Measurements from ENCODE around the gene ZNF385B.
"Not testable (repeated sequence)": the region's sequence is repeated elsewhere in the genome, so short reads cannot be mapped to it uniquely, and the experiment has no call there.

Gene ZNF385B

DNA sequence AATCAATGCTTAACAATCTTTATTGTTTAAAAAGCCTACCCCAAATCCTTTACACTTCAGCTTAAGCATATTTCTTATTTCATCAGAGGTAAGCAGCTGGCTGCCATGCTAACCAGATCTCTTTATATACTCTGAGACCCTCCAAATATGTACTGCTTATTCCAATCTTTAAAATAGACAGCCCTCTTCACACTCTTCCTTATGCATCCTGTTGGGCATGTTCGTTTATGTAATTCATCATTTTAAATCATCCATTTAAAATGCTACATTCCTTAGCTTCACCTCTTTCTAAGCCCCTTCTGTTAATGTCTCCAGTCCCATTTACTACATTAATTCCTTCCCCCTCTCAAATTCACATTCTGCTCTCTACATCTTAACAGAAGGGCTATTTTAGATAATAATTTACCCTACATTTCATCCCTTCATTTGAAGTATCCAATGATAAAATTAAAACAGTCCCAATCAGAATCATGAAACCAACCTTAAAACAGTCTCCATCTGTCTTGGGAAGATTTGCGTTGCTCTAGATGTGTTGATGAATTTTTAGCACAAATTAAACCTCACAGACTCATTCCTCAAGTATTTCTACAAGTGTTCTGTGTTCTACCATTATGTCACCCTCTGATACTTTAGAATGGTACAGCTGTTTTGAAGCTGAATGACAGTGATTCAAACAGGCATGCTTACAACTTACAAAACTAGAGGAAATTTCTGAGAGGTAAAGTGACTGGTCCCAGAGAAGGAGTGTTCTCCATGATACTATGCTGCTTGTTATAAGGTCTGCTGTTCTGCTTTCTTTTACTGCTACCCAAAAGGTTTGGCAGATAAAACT, 59.1 kb downstream of the ZNF385B start:
- no peaks in the 10 kb centered on the region for H3K79me2 ChIP-seq (ENCODE audit: control insufficient read depth, insufficient read depth, low read length, unreplicated experiment)
- H3K4me3 ChIP-seq (ENCODE audit: low read depth, low read length): no peak overlapping the region
- H2AFZ ChIP-seq (ENCODE audit: low read length, unreplicated experiment): no peak overlapping the region
- H3K36me3 ChIP-seq (ENCODE audit: insufficient read depth, low read length): no peaks in the 10 kb centered on the region
- no peaks in the 10 kb centered on the region for H3K4me1 ChIP-seq (ENCODE audit: control insufficient read depth, insufficient read depth, low read length, unreplicated experiment)
- H3K27ac ChIP-seq (ENCODE audit: low read depth, low read length): no peak overlapping the region
- H3K27me3 ChIP-seq (ENCODE audit: insufficient read depth, low read length): peaks cover 20% of the 10 kb centered on the region; the same call in 1 of the 2 replicates

DNA sequence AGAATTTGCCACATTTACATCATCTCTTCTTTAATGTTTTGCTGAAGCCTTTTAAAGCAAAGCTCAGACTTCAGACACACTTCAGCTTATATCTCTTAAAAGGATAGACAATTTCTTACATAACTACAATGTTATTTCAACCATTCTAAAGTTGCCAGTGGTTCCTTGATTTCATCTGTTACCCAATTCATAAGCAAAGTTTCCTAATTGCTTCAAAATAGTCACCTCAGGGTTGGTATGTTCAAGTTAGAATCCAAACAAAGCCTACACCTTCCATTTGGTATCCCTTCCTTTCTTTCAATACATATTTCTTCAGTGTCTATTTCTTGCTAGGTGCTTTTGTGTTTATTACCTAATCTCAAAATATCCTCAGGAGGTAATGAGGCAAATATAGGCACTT, 60.6 kb downstream of the ZNF385B start:
- Histone ChIP-seq H3K4me1 (ENCODE audit: control insufficient read depth, insufficient read depth, low read length, unreplicated experiment) (no peaks in the 10 kb centered on the region), H2AFZ (ENCODE audit: low read length, unreplicated experiment) (no peak overlapping the region), H3K79me2 (ENCODE audit: control insufficient read depth, insufficient read depth, low read length, unreplicated experiment) (no peaks in the 10 kb centered on the region), H3K4me3 (ENCODE audit: low read depth, low read length) (no peak overlapping the region), H3K27me3 (ENCODE audit: insufficient read depth, low read length) (peaks cover 20% of the 10 kb centered on the region; the same call in 1 of the 2 replicates), H3K27ac (ENCODE audit: low read depth, low read length) (no peak overlapping the region), H3K36me3 (ENCODE audit: insufficient read depth, low read length) (no peaks in the 10 kb centered on the region)

DNA sequence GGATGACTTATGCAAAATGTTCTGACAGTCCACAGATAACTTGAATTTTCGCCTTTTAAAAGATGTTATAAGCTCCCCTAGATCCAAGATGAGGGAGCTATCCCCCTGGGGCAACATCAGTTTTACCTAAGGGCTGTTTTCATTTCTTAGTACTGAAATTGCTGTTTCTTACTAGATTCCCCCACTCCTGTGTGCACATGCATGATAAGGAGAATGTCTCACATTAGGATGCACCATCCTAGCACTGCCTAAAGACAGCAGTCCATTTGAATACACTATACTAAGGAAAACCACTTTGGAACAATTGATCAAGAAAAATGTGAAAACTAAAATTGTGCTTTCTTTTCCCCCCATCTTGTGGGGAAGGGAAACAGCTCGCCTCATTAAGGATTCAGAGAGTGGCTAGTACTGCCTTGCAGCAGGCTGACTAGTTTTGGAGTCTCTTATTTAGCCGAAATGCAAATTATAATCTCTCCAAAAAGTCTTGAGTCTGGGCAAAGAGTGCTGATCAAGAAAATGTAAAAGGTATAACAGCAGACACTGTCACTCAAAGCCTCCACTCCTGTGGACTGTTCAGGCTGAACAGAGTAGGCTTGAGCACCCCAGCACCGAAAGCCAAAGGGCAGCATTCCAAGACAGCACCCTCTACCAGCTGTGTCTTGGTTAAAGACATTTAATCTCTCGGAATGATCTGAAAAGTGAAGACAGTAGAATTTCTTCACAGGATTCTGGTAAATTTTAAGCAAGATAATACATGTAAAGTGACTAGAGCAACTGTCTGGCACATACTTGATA, 65.0 kb downstream of the ZNF385B start:
- no peak overlapping the region for H3K4me3 ChIP-seq (ENCODE audit: low read depth, low read length)
- no peak overlapping the region for H2AFZ ChIP-seq (ENCODE audit: low read length, unreplicated experiment)
- H3K79me2 ChIP-seq (ENCODE audit: control insufficient read depth, insufficient read depth, low read length, unreplicated experiment): no peaks in the 10 kb centered on the region
- no peak overlapping the region for H3K27ac ChIP-seq (ENCODE audit: low read depth, low read length)
- H3K4me1 ChIP-seq (ENCODE audit: control insufficient read depth, insufficient read depth, low read length, unreplicated experiment): no peaks in the 10 kb centered on the region
- H3K36me3 ChIP-seq (ENCODE audit: insufficient read depth, low read length): no peaks in the 10 kb centered on the region
- H3K27me3 ChIP-seq (ENCODE audit: insufficient read depth, low read length): no peaks in the 10 kb centered on the region

DNA sequence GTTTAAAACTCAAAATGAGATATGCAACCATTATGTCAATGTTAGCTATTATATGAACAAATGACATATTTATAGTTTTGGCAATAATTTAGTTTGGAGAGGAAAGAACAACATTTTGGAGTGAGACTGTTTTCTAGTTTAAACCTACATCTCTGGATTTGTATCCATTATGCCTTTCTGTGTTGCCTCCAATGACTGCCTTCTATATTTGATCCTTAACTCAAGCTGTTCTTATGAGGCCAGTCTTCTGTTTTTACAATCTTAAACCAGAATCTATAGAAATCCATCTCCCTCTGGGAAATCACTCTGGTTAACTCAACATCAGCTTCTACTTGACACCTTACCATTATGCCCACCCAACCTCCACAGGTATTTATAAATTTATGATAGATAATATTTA, 67.5 kb downstream of the ZNF385B start:
- Histone ChIP-seq H3K4me1 (ENCODE audit: control insufficient read depth, insufficient read depth, low read length, unreplicated experiment) (no peaks in the 10 kb centered on the region), H3K27ac (ENCODE audit: low read depth, low read length) (no peak overlapping the region), H3K79me2 (ENCODE audit: control insufficient read depth, insufficient read depth, low read length, unreplicated experiment) (no peaks in the 10 kb centered on the region), H3K4me3 (ENCODE audit: low read depth, low read length) (no peak overlapping the region), H3K36me3 (ENCODE audit: insufficient read depth, low read length) (no peaks in the 10 kb centered on the region), H2AFZ (ENCODE audit: low read length, unreplicated experiment) (no peak overlapping the region), H3K27me3 (ENCODE audit: insufficient read depth, low read length) (no peaks in the 10 kb centered on the region)

DNA sequence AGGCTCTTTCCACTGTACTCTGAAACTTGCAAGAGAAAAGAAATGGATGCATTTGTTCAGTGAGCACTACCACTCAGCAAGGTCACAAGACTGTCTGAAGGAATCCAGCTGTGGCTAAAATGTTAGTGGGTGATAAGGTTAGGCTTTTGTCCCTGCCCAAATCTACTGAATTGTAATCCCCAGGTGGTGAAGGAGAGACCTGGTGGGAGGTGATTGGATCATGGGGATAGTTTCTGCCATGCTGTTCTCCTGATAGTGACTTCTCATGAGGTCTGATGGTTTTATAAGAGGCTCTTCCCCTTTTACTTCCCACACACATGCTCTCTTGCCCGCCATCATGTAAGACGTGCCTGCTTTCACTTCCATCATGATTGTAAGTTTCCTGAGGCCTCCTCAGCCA, 68.2 kb downstream of the ZNF385B start:
- no peaks in the 10 kb centered on the region for H3K27me3 ChIP-seq (ENCODE audit: insufficient read depth, low read length)
- no peak overlapping the region for H3K27ac ChIP-seq (ENCODE audit: low read depth, low read length)
- no peaks in the 10 kb centered on the region for H3K79me2 ChIP-seq (ENCODE audit: control insufficient read depth, insufficient read depth, low read length, unreplicated experiment)
- H3K36me3 ChIP-seq (ENCODE audit: insufficient read depth, low read length): no peaks in the 10 kb centered on the region
- no peak overlapping the region for H3K4me3 ChIP-seq (ENCODE audit: low read depth, low read length)
- H2AFZ ChIP-seq (ENCODE audit: low read length, unreplicated experiment): no peak overlapping the region
- H3K4me1 ChIP-seq (ENCODE audit: control insufficient read depth, insufficient read depth, low read length, unreplicated experiment): no peaks in the 10 kb centered on the region

DNA sequence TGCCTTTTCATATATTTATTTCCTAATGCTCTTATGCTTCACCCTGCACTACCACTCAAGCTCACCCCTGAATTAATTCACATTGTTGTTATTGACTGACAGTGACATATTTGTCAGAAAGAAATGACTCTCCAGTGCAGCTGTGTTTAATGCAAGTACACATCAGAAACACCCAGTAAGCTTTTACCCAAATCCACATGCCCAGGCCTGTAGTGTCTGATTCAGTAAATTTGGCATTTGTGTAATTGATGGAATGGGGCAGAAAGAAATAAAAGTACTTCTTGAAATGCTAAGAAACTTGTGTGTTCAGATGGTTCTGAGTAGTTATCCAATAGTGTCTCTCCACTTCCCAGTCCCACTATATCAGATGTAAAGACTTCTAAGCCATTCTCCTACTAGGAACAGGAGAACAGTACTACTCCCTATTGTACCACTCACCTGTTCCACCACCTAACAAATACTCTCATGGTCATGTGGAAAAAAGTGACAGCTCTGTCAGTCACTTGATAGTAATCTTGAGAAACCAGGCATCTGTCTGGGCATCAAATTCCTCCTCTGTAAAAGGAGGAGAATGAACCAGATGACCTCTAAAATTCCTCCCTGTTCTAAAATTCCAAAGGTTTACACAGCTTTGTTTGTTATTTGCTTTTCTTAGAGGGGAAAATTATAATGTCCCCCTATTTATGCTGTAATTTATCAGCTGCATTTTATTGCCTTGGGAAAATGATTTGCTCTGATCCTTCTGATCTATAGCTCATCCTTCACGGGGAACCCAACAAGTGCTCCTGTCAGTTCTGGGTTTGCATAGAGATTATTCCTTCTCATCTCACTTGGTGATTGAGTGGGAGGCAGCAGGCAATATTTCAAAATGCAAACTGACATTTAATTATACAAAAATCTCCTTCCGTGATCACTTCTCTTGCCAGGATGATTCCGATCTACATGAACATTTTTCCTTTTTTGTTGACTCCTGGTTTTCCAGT, 70.9 kb downstream of the ZNF385B start:
- Histone ChIP-seq H3K4me3 (ENCODE audit: low read depth, low read length) (no peak overlapping the region), H3K4me1 (ENCODE audit: control insufficient read depth, insufficient read depth, low read length, unreplicated experiment) (no peaks in the 10 kb centered on the region), H3K27me3 (ENCODE audit: insufficient read depth, low read length) (no peaks in the 10 kb centered on the region), H3K36me3 (ENCODE audit: insufficient read depth, low read length) (no peaks in the 10 kb centered on the region), H3K79me2 (ENCODE audit: control insufficient read depth, insufficient read depth, low read length, unreplicated experiment) (no peaks in the 10 kb centered on the region), H3K27ac (ENCODE audit: low read depth, low read length) (no peak overlapping the region), H2AFZ (ENCODE audit: low read length, unreplicated experiment) (no peak overlapping the region)

DNA sequence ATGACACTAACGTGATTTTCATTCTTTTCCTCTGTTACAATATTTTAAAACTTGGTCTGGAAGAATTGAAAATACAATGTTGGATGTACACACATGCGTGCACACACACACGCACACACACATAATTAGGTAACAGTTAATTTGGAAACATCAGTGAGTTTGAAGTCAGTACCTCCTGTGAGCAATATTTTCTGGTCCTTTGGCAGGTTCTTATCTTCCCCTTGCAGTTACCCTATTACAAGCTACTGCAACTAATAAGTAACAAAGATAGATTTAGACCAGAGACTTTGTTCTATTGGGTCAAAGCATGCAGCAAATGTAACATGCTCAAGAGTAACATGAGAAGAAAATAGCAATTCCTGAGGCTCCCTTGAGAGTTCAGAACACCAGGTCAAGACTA, 73.3 kb downstream of the ZNF385B start:
- peaks cover 3% of the 10 kb centered on the region; the same call in 1 of the 2 replicates for H3K27me3 ChIP-seq (ENCODE audit: insufficient read depth, low read length)
- no peak overlapping the region for H3K27ac ChIP-seq (ENCODE audit: low read depth, low read length)
- H3K4me3 ChIP-seq (ENCODE audit: low read depth, low read length): no peak overlapping the region
- H3K4me1 ChIP-seq (ENCODE audit: control insufficient read depth, insufficient read depth, low read length, unreplicated experiment): no peaks in the 10 kb centered on the region
- no peaks in the 10 kb centered on the region for H3K36me3 ChIP-seq (ENCODE audit: insufficient read depth, low read length)
- H3K79me2 ChIP-seq (ENCODE audit: control insufficient read depth, insufficient read depth, low read length, unreplicated experiment): no peaks in the 10 kb centered on the region
- H2AFZ ChIP-seq (ENCODE audit: low read length, unreplicated experiment): no peak overlapping the region

DNA sequence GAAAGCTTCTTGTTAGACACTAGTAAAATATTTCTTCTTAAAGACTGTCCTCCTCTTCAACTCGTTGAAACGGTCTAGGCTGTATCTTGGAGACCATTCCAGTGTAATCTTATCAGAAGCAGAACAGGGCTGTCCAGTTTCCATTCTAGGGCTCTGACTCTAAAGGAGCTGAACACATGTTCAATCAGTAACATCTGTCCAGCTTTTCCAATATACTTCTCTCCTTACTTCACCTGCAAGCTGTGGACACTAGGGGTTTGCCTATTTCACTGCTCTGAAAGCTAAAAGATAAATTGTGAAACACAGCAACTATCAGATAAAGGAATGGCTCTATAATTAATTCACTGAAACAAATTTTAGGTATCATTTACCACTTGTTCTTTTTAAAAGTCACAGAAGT, 73.8 kb downstream of the ZNF385B start:
- Histone ChIP-seq H3K79me2 (ENCODE audit: control insufficient read depth, insufficient read depth, low read length, unreplicated experiment) (no peaks in the 10 kb centered on the region), H3K36me3 (ENCODE audit: insufficient read depth, low read length) (no peaks in the 10 kb centered on the region), H3K4me3 (ENCODE audit: low read depth, low read length) (no peak overlapping the region), H3K27me3 (ENCODE audit: insufficient read depth, low read length) (peaks cover 5% of the 10 kb centered on the region; the same call in 1 of the 2 replicates), H2AFZ (ENCODE audit: low read length, unreplicated experiment) (no peak overlapping the region), H3K27ac (ENCODE audit: low read depth, low read length) (no peak overlapping the region), H3K4me1 (ENCODE audit: control insufficient read depth, insufficient read depth, low read length, unreplicated experiment) (no peaks in the 10 kb centered on the region)

DNA sequence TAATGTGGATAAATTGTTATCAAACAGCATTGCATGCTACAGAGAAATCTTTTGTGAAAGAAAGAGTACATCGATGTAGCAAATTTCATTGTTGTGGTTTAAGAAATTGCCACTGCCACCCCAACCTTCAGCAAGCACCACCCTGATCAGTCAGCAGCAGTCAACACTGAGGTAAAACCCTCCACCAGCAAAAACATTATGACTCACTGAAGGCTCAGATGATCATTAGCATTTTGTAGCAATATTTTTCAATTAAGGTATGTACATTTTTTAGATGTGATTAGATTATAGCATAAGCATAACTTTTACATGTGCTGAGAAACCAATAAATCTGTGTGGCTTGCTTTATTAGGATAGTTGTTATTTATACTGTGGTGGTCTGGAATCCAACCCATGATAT, 75.5 kb downstream of the ZNF385B start:
- Histone ChIP-seq H3K27me3 (ENCODE audit: insufficient read depth, low read length) (peaks cover 11% of the 10 kb centered on the region; the same call in 1 of the 2 replicates), H3K4me3 (ENCODE audit: low read depth, low read length) (no peak overlapping the region), H3K36me3 (ENCODE audit: insufficient read depth, low read length) (no peaks in the 10 kb centered on the region), H3K27ac (ENCODE audit: low read depth, low read length) (no peak overlapping the region), H2AFZ (ENCODE audit: low read length, unreplicated experiment) (no peak overlapping the region), H3K79me2 (ENCODE audit: control insufficient read depth, insufficient read depth, low read length, unreplicated experiment) (no peaks in the 10 kb centered on the region), H3K4me1 (ENCODE audit: control insufficient read depth, insufficient read depth, low read length, unreplicated experiment) (no peaks in the 10 kb centered on the region)

DNA sequence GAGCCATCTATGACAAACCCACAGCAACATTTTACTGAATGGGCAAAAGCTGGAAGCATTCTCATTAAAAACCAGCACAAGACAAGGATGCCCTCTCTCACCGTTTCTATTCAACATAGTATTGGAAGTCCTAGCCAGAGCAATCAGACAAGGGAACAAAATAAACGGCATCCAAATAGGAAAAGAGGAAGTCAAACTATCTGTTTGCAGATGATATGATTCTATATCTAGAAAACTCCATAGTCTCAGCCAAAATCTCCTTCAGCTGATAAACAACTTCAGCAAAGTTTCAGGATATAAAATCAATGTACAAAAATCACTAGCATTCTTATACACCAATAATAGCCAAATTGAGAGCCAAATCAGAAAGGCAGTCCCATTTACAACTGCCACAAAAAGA, 79.1 kb downstream of the ZNF385B start:
- not testable (repeated sequence) for H3K79me2 ChIP-seq (ENCODE audit: control insufficient read depth, insufficient read depth, low read length, unreplicated experiment); H3K36me3 ChIP-seq (ENCODE audit: insufficient read depth, low read length); H3K27ac ChIP-seq (ENCODE audit: low read depth, low read length); H2AFZ ChIP-seq (ENCODE audit: low read length, unreplicated experiment); H3K4me1 ChIP-seq (ENCODE audit: control insufficient read depth, insufficient read depth, low read length, unreplicated experiment); H3K4me3 ChIP-seq (ENCODE audit: low read depth, low read length)
- H3K27me3 ChIP-seq (ENCODE audit: insufficient read depth, low read length): peaks cover 11% of the 10 kb centered on the region; the same call in 1 of the 2 replicates

Data from ACC112 (cell line).